Suprapubic skin (tissue), 4 donors: ENCODE data around the gene ATP9B.

Experiments used
- EP300 ChIP-seq: sonication (generic); formaldehyde crosslinking; IDR thresholded peaks from one replicate; pipeline ENCODE4 v1.6.1; 2017; ENCODE audit warnings: antibody characterized with exemption
- POLR2A ChIP-seq, 2 donors: fragments of 450-650 bp; IDR thresholded peaks; one replicate each; pipeline ENCODE4 v1.6.1; 2017; ENCODE audit warnings: antibody characterized with exemption in 2 of 2, mild to moderate bottlenecking in 2 of 2, moderate library complexity in 2 of 2
- POLR2AphosphoS5 ChIP-seq, 3 donors: sonication (generic); formaldehyde crosslinking; IDR thresholded peaks; one replicate each; pipeline ENCODE4 v1.6.1; 2017; ENCODE audit warnings: antibody characterized with exemption in 3 of 3
- TF ChIP-seq, protein P1 (sequence below), 2 donors: fragments of 200-600 bp in 1 of 2; fragments of 450-650 bp in 1 of 2; sonication (generic) in 1 of 2; IDR thresholded peaks; one replicate each; pipeline ENCODE4 v1.5.1; 2016 to 2019; ENCODE audit warnings: antibody characterized with exemption in 2 of 2, mild to moderate bottlenecking in 1 of 2, moderate library complexity in 1 of 2

GRCh38 chr18:79245517-79246001 lies 176.4 kb downstream of the ATP9B start:
- TF ChIP-seq, protein P1, sequence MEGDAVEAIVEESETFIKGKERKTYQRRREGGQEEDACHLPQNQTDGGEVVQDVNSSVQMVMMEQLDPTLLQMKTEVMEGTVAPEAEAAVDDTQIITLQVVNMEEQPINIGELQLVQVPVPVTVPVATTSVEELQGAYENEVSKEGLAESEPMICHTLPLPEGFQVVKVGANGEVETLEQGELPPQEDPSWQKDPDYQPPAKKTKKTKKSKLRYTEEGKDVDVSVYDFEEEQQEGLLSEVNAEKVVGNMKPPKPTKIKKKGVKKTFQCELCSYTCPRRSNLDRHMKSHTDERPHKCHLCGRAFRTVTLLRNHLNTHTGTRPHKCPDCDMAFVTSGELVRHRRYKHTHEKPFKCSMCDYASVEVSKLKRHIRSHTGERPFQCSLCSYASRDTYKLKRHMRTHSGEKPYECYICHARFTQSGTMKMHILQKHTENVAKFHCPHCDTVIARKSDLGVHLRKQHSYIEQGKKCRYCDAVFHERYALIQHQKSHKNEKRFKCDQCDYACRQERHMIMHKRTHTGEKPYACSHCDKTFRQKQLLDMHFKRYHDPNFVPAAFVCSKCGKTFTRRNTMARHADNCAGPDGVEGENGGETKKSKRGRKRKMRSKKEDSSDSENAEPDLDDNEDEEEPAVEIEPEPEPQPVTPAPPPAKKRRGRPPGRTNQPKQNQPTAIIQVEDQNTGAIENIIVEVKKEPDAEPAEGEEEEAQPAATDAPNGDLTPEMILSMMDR (IDR thresholded peaks at IDR 0.05) = no peak
- no peak for TF ChIP-seq EP300
- no peak for TF ChIP-seq POLR2A (IDR thresholded peaks at IDR 0.05)
- TF ChIP-seq POLR2AphosphoS5 (IDR thresholded peaks at IDR 0.05) = no peak
